ENCODE data around the gene CDC14A. TPM values are rescaled to one million over a fixed set of nuclear protein-coding genes. Genes with fewer than 3 reads are reported as not detected.

The CDC14A gene
- total RNA-seq, 2 donors from 2014 or later: 9.6 to 16.8 TPM

- Histone ChIP-seq H3K27me3 (no peaks in the 10 kb centered on the region), H3K4me3 (no peak overlapping the region), H3K36me3 (no peaks in the 10 kb centered on the region), H3K27ac (no peak overlapping the region), H3K9ac (ENCODE audit: low read depth in 2 of 2, low read length in 2 of 2) (no peak overlapping the region), H3K4me1 (no peaks in the 10 kb centered on the region), H3K9me3 (no peaks in the 10 kb centered on the region)
- DNase-seq: no peak
- TF ChIP-seq CTCF (IDR thresholded peaks at IDR 0.05): no peak
- intact Hi-C loops (cut with DNase I): no loop called here
Measured at GRCh38 chr1:100423832-100424337, 71.6 kb downstream of the CDC14A start.

GRCh38 chr1:100428160-100428559 is 75.9 kb downstream of the CDC14A start:
- Histone ChIP-seq H3K4me1 (no peaks in the 10 kb centered on the region), H3K27ac (no peak overlapping the region), H3K36me3 (no peaks in the 10 kb centered on the region), H3K4me3 (no peak overlapping the region), H3K9ac (ENCODE audit: low read depth in 2 of 2, low read length in 2 of 2) (no peak overlapping the region), H3K27me3 (no peaks in the 10 kb centered on the region), H3K9me3 (no peaks in the 10 kb centered on the region)
- no peak for TF ChIP-seq CTCF (IDR thresholded peaks at IDR 0.05)
- no peak for DNase-seq
- intact Hi-C loops (cut with DNase I): no loop called here

GRCh38 chr1:100430325-100430756 is 78.0 kb downstream of the CDC14A start:
- Histone ChIP-seq H3K4me3 (no peak overlapping the region), H3K9me3 (no peaks in the 10 kb centered on the region), H3K9ac (ENCODE audit: low read depth in 2 of 2, low read length in 2 of 2) (no peak overlapping the region), H3K27ac (no peak overlapping the region), H3K36me3 (no peaks in the 10 kb centered on the region), H3K4me1 (no peaks in the 10 kb centered on the region), H3K27me3 (no peaks in the 10 kb centered on the region)
- TF ChIP-seq CTCF (IDR thresholded peaks at IDR 0.05): no peak
- no peak for DNase-seq
- intact Hi-C loops (cut with DNase I): loop anchor here (10.0 kb wide), 1 partner anchor 76 kb away; the partner anchor contains the start of gene CDC14A

- Histone ChIP-seq H3K9me3 (no peaks in the 10 kb centered on the region), H3K4me3 (no peak overlapping the region), H3K4me1 (no peaks in the 10 kb centered on the region), H3K27me3 (no peaks in the 10 kb centered on the region), H3K36me3 (no peaks in the 10 kb centered on the region), H3K9ac (ENCODE audit: low read depth in 2 of 2, low read length in 2 of 2) (no peak overlapping the region), H3K27ac (no peak overlapping the region)
- no peak for DNase-seq
- no peak for TF ChIP-seq CTCF (IDR thresholded peaks at IDR 0.05)
- intact Hi-C loops (cut with DNase I): loop anchor here (10.0 kb wide), 1 partner anchor 77 kb away; the partner anchor contains the start of gene CDC14A
Measured at GRCh38 chr1:100431954-100432353, 79.6 kb downstream of the CDC14A start.

- H3K4me3 ChIP-seq: no peak overlapping the region
- H3K4me1 ChIP-seq: no peaks in the 10 kb centered on the region
- no peaks in the 10 kb centered on the region for H3K36me3 ChIP-seq
- no peak overlapping the region for H3K27ac ChIP-seq
- H3K9me3 ChIP-seq: no peaks in the 10 kb centered on the region
- no peaks in the 10 kb centered on the region for H3K27me3 ChIP-seq
- no peak overlapping the region for H3K9ac ChIP-seq (ENCODE audit: low read depth in 2 of 2, low read length in 2 of 2)
- no peak for TF ChIP-seq CTCF (IDR thresholded peaks at IDR 0.05)
- DNase-seq: no peak
- intact Hi-C loops (cut with DNase I): loop anchor here (10.0 kb wide), 1 partner anchor 79 kb away; the partner anchor contains the start of gene CDC14A
Measured at GRCh38 chr1:100433563-100433962, 81.3 kb downstream of the CDC14A start.

Data from colonic mucosa (tissue), 4 donors.